ENCODE measurements around the gene SPRY4.

- TF ChIP-seq POLR2A (IDR thresholded peaks at IDR 0.05; ENCODE audit: low read depth, low read length): no peak
- no peak for TF ChIP-seq POLR2AphosphoS5 (IDR thresholded peaks at IDR 0.05; ENCODE audit: low read depth, low read length)
- TF ChIP-seq TAF1 (IDR thresholded peaks at IDR 0.05; ENCODE audit: low read depth, low read length): no peak
- TF ChIP-seq POU2F2 (IDR thresholded peaks at IDR 0.05; ENCODE audit: low read depth, low read length): no peak
Observed at GRCh38 chr5:142317173-142317572, 7.6 kb downstream of the SPRY4 start.

Data from GM12891 (cell line).